GM12874 (cell line): ENCODE data around the gene WDR49.

Source experiments
- CTCF ChIP-seq: IDR thresholded peaks from 2 replicates; pipeline ENCODE4 v1.5.1; 2011; ENCODE audit warnings: low read depth, mild to moderate bottlenecking, control low read depth, low read length, moderate library complexity; ENCODE audit not compliant: insufficient read depth

The WDR49 gene

DNA sequence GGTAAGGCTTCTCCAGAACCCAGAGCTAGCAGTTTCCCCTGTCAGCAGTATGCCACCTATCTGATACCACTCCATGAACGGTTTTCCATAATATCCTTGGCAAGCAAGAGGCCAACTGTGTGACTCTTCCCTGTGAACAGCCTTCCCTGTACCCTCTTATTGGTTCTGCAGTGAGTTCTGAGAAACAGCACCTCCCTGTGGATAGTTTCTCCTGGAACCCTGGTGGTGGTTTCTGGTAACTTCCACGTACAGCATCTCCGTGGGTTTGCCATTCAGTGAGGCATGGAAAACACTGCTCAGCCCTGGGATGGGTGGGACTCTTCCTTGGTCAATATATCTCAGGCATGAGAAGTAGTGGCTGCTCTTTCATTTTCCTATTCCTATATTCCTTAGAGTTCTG lies 160.5 kb downstream of the WDR49 start:
- TF ChIP-seq CTCF, result peak; percentile 44; the same call in 1 of the 2 replicates

DNA sequence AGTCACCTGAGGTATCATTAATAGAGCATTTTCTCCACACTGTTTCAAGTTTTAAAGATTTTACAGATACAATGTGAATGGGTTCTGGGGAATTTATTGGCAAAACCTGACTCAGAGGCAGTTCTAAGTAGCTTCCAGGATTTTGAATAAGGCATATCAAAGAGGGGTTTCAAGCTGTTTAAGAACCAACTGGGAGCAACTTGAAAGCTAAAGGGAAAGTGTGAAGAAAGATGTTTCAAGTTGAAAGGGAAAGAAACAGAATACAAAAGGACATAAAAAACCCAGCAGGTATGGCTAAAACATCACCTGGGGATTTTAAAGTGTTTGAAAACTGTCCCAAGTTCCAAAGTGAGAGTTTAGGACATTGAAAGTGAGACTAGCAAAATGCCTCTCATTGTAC lies 162.1 kb downstream of the WDR49 start:
- no peak for TF ChIP-seq CTCF

- TF ChIP-seq CTCF, result no peak
These were observed 164.2 kb downstream of the WDR49 start for GRCh38 chr3:167489571-167489970.

DNA sequence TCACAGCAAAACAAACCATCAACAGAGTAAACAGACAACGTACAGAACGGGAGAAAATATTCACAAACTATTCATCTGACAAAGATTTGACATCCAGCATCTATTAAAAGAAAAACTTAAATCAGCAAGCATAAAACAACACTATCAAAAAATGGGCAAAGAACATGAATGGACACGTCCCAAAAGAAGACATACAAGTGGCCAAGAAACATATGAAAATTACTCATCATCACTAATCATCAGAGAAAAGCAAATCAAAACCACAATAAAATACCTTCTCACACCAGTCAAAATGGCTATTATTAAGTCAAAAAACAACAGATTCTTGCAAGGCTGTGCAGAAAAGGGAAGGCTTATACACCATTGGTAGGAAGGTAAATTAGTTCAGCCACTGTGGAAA lies 166.2 kb downstream of the WDR49 start:
- no peak for TF ChIP-seq CTCF

DNA sequence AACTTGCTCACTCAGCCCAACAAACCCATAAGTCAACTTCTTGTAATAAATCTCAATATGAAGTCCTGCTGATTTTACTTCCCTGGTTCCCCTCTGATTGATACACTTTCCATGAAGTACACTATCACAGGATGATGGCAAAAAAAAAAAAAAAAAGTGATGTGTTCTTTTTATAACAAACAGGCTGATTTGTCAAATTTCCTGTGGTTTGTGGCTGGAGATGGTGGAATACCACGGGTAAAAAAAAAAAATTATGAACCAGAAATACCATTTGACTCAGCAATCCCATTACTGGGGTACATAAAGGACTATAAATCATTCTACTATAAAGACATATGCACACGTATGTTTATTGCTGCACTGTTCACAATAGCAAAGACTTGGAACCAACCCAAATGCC lies 169.2 kb downstream of the WDR49 start:
- TF ChIP-seq CTCF, result no peak

DNA sequence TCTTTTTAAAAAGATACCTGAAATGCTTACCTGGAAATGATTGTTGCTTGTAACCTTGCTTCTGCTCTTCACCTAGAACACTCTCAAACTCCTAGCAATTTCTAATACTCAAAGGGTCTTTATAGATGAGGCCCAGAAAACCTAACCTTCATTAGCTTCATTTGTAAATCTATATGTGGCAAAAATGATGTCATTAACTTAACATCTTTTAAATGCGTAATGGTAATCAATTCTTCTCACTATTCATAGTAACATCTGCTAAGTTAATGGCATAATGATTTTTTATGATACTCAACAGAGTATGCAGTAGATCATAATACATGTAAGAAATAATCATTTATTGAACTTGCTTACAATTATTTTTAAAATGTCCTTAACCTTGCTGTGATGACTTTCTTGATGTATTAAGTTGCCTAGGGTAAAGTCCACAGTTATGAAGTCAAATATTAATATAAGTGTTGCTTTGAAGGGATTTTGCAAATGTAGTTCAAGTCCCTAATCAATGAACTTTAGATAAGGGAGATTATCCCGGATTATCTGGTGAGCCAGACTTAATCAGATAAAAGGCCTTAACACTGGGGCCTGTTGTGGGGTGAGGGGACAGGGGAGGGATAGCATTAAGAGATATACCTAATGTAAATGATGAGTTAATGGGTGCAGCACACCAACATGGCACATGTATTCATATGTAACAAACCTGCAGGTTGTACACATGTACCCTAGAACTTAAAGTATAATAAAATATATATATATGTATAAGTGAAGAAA lies 169.8 kb downstream of the WDR49 start:
- no peak for TF ChIP-seq CTCF

DNA sequence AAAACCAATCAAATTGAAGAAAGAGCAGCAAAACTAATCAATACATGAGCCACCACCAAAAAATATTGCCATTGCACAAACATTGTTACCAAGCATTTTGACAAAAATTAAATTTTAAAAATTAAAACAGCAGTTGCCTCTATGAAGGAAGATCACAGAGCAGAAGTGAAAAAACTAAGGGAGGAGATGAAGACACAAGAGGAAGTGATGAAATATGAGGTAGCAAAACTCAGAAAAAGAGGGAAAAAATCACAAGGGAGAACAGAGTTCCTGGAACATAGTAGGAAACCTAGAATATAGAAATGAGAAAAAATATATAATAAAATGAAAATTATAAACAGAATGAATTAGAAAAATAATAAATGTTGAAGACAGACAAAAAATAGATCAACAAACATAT lies 172.6 kb downstream of the WDR49 start:
- TF ChIP-seq CTCF, result no peak
